ENCODE data around the gene EVPL. TPM values are rescaled to one million over a fixed set of nuclear protein-coding genes. Genes with fewer than 3 reads are reported as not detected.

Gene EVPL
- total RNA-seq, 6 experiments from 2014 or later: 0.62 TPM; not detected in 5

GRCh38 chr17:76011951-76012350 is 15.2 kb downstream of the EVPL start:
- ATAC-seq (no peak), DNase-seq (no peak)
- intact Hi-C loops (cut with DNase I): loop anchor here in 1 of 2 donors (10.0 kb wide), 1 partner anchor 273 kb away; no protein-coding TSS in a partner anchor
- TF ChIP-seq POLR2A (IDR thresholded peaks at IDR 0.05) (no peak), CTCF (IDR thresholded peaks at IDR 0.05) (no peak)
- Histone ChIP-seq H3K27ac (no peak overlapping the region), H3K4me3 (no peak overlapping the region), H3K9me3 (no peaks in the 10 kb centered on the region), H3K36me3 (no peaks in the 10 kb centered on the region), H3K27me3 (no peaks in the 10 kb centered on the region), H3K4me1 (no peaks in the 10 kb centered on the region)
- 45% methylated on average over 1 of the region's 5 CpGs for WGBS (ENCODE audit: insufficient coverage, low coverage, low lambda C conversion rate, missing lambda C conversion rate)

- TF ChIP-seq CTCF (IDR thresholded peaks at IDR 0.05) (no peak), POLR2A (IDR thresholded peaks at IDR 0.05) (no peak)
- WGBS (ENCODE audit: insufficient coverage, low coverage, low lambda C conversion rate, missing lambda C conversion rate): 66% methylated on average over 10 of the region's 21 CpGs
- DNase-seq: no peak
- Histone ChIP-seq H3K4me3 (no peak overlapping the region), H3K27me3 (no peaks in the 10 kb centered on the region), H3K4me1 (peaks cover 0 to 5% (median 3%) of the 10 kb centered on the region in 4 donors), H3K27ac (no peak overlapping the region), H3K36me3 (no peaks in the 10 kb centered on the region), H3K9me3 (no peaks in the 10 kb centered on the region)
- ATAC-seq: no peak
- intact Hi-C loops (cut with DNase I): loop anchor here (5.0 to 10.0 kb wide), 2 partner anchors 103 to 275 kb away; no protein-coding TSS in a partner anchor
These were observed 17.0 kb downstream of the EVPL start for GRCh38 chr17:76009969-76010661.

- Histone ChIP-seq H3K27ac (no peak overlapping the region), H3K4me1 (peaks cover 0 to 5% (median 3%) of the 10 kb centered on the region in 4 donors), H3K4me3 (no peak overlapping the region), H3K27me3 (no peaks in the 10 kb centered on the region), H3K36me3 (no peaks in the 10 kb centered on the region), H3K9me3 (no peaks in the 10 kb centered on the region)
- TF ChIP-seq POLR2A (IDR thresholded peaks at IDR 0.05) (no peak), CTCF (IDR thresholded peaks at IDR 0.05) (no peak)
- peak in 1 of 3 donors; percentile 50 for DNase-seq
- ATAC-seq: no peak
- 92% methylated on average over 11 of the region's 20 CpGs for WGBS (ENCODE audit: insufficient coverage, low coverage, low lambda C conversion rate, missing lambda C conversion rate)
- intact Hi-C loops (cut with DNase I): loop anchor here (5.0 kb wide), 1 partner anchor 102 kb away; no protein-coding TSS in a partner anchor
These were observed 17.7 kb downstream of the EVPL start for GRCh38 chr17:76009447-76009846.

GRCh38 chr17:76008630-76009425 is 18.3 kb downstream of the EVPL start:
- H3K27me3 ChIP-seq: no peaks in the 10 kb centered on the region
- ATAC-seq (no peak), DNase-seq (no peak)
- H3K4me1 ChIP-seq: peaks cover 0 to 11% (median 5%) of the 10 kb centered on the region in 4 donors
- intact Hi-C loops (cut with DNase I): loop anchor here (5.0 kb wide), 1 partner anchor 102 kb away; no protein-coding TSS in a partner anchor
- 91% methylated on average over 39 of the region's 56 CpGs for WGBS (ENCODE audit: insufficient coverage, low coverage, low lambda C conversion rate, missing lambda C conversion rate)
- TF ChIP-seq CTCF (IDR thresholded peaks at IDR 0.05) (no peak), POLR2A (IDR thresholded peaks at IDR 0.05) (no peak)
- H3K9me3 ChIP-seq: no peaks in the 10 kb centered on the region
- H3K36me3 ChIP-seq: no peaks in the 10 kb centered on the region
- no peak overlapping the region for H3K4me3 ChIP-seq
- H3K27ac ChIP-seq: no peak overlapping the region

All from right lobe of liver (tissue), 6 donors.